A549 (cell line): ENCODE results near the gene NTM.

Experiments
- CHD2 ChIP-seq: fragments of 150-350 bp; IDR thresholded peaks from 2 replicates; pipeline ENCODE4 v1.6.1; 2014; ENCODE audit warnings: low read length; ENCODE audit not compliant: partially characterized antibody
- CTCF ChIP-seq: fragments of >200 bp; sonication (Bioruptor Twin); formaldehyde crosslinking; IDR thresholded peaks from 3 replicates; pipeline ENCODE4 v1.5.1; 2016
- EP300 ChIP-seq, 2 experiments: fragments of >200 bp; sonication (Bioruptor Twin); formaldehyde crosslinking; IDR thresholded peaks; 2 replicates in 1 of 2; 3 replicates in 1 of 2; pipeline ENCODE4 v1.6.1; 2016 to 2017
- FOSL2 ChIP-seq, 2 experiments: fragments of 450-650 bp in 1 of 2; fragments of >200 bp in 1 of 2; sonication (Bioruptor Twin) in 1 of 2; formaldehyde crosslinking; IDR thresholded peaks; 2 replicates each; pipeline versions ENCODE4 v1.5.0 to v1.6.1; 2016 to 2020; ENCODE audit warnings: mild to moderate bottlenecking in 1 of 2, moderate library complexity in 1 of 2
- HDAC2 ChIP-seq: fragments of 200-600 bp; sonication (generic); IDR thresholded peaks from 2 replicates; pipeline ENCODE4 v1.6.1; 2016
- JUN ChIP-seq, 2 experiments: fragments of >200 bp; sonication (Bioruptor Twin); formaldehyde crosslinking; IDR thresholded peaks; 2 replicates in 1 of 2; 3 replicates in 1 of 2; pipeline ENCODE4 v1.6.1; 2016 to 2017
- MAFK ChIP-seq: fragments of 450-650 bp; IDR thresholded peaks from 2 replicates; pipeline ENCODE4 v1.6.1; 2014; ENCODE audit not compliant: partially characterized antibody
- MYC ChIP-seq: IDR thresholded peaks from 2 replicates; pipeline ENCODE4 v1.6.1; 2012; ENCODE audit warnings: mild to moderate bottlenecking, inconsistent platforms, low read length, improper control_type of control experiment, borderline replicate concordance
- POLR2A ChIP-seq: IDR thresholded peaks from 2 replicates; pipeline ENCODE4 v1.6.1; 2012; ENCODE audit warnings: mild to moderate bottlenecking, low read length
- RCOR1 ChIP-seq: fragments of 150-350 bp; IDR thresholded peaks from 2 replicates; pipeline ENCODE4 v1.6.1; 2014; ENCODE audit warnings: antibody characterized with exemption, low read length, low read depth
- REST ChIP-seq: fragments of 200-600 bp; sonication (generic); IDR thresholded peaks from 2 replicates; pipeline ENCODE4 v1.6.1; 2016; ENCODE audit warnings: antibody characterized with exemption, mild to moderate bottlenecking, moderate library complexity
- RFX5 ChIP-seq: fragments of 450-650 bp; IDR thresholded peaks from 2 replicates; pipeline ENCODE4 v1.7.1; 2014; ENCODE audit warnings: antibody characterized with exemption, mild to moderate bottlenecking, moderate library complexity
- TF ChIP-seq, protein P1 (sequence below): fragments of 250-450 bp; sonication (Bioruptor Pico); IDR thresholded peaks from 2 replicates; pipeline ENCODE4 v1.5.0; 2021; ENCODE audit warnings: mild to moderate bottlenecking, moderate library complexity, borderline replicate concordance
- TF ChIP-seq, protein P2 (sequence below): IDR thresholded peaks from 2 replicates; pipeline ENCODE4 v1.6.1; 2012

GRCh38 chr11:131852757-131853156 lies 482.3 kb downstream of the NTM start:
- TF ChIP-seq CTCF (no peak), RFX5 (no peak), RCOR1 (no peak), MAFK (no peak), EP300 (IDR thresholded peaks at IDR 0.05) (no peak), HDAC2 (no peak), CHD2 (no peak), POLR2A (no peak), MYC (no peak), REST (no peak), JUN (IDR thresholded peaks at IDR 0.05) (no peak), FOSL2 (IDR thresholded peaks at IDR 0.05) (no peak), FOSL2 (CRISPR knock-in tag; IDR thresholded peaks at IDR 0.05) (no peak)
- TF ChIP-seq, protein P1, sequence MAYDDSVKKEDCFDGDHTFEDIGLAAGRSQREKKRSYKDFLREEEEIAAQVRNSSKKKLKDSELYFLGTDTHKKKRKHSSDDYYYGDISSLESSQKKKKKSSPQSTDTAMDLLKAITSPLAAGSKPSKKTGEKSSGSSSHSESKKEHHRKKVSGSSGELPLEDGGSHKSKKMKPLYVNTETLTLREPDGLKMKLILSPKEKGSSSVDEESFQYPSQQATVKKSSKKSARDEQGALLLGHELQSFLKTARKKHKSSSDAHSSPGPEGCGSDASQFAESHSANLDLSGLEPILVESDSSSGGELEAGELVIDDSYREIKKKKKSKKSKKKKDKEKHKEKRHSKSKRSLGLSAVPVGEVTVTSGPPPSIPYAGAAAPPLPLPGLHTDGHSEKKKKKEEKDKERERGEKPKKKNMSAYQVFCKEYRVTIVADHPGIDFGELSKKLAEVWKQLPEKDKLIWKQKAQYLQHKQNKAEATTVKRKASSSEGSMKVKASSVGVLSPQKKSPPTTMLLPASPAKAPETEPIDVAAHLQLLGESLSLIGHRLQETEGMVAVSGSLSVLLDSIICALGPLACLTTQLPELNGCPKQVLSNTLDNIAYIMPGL (CRISPR knock-in tag) = no peak
- TF ChIP-seq, protein P2, sequence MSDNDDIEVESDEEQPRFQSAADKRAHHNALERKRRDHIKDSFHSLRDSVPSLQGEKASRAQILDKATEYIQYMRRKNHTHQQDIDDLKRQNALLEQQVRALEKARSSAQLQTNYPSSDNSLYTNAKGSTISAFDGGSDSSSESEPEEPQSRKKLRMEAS = no peak
